ENCODE data around the gene TLR1.
A peak's percentile ranks its signal among the peaks of the same experiment; 100 is the strongest.

The TLR1 gene

GRCh38 chr4:38785041-38785790 lies 19.4 kb downstream of the TLR1 start:
- POLR2A ChIA-PET, result no interaction called here
- DNase-seq (ENCODE audit: extremely low spot score), result no peak
- CTCF ChIA-PET, result no interaction called here
- no peak for TF ChIP-seq NFRKB (IDR thresholded peaks at IDR 0.05)
- TF ChIP-seq TARDBP (IDR thresholded peaks at IDR 0.05), result no peak
- TF ChIP-seq, protein P1, sequence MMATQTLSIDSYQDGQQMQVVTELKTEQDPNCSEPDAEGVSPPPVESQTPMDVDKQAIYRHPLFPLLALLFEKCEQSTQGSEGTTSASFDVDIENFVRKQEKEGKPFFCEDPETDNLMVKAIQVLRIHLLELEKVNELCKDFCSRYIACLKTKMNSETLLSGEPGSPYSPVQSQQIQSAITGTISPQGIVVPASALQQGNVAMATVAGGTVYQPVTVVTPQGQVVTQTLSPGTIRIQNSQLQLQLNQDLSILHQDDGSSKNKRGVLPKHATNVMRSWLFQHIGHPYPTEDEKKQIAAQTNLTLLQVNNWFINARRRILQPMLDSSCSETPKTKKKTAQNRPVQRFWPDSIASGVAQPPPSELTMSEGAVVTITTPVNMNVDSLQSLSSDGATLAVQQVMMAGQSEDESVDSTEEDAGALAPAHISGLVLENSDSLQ (IDR thresholded peaks at IDR 0.05), result no peak
- no peak for TF ChIP-seq CTBP1 (IDR thresholded peaks at IDR 0.05; ENCODE audit: borderline replicate concordance)
- TF ChIP-seq SP1 (IDR thresholded peaks at IDR 0.05), result no peak
- no peak for TF ChIP-seq SUZ12 (IDR thresholded peaks at IDR 0.05)
- no peak for TF ChIP-seq ZNF384 (IDR thresholded peaks at IDR 0.05)
- TF ChIP-seq ARNT (IDR thresholded peaks at IDR 0.05), result no peak
- TF ChIP-seq FOXA1 (IDR thresholded peaks at IDR 0.05), result no peak

DNA sequence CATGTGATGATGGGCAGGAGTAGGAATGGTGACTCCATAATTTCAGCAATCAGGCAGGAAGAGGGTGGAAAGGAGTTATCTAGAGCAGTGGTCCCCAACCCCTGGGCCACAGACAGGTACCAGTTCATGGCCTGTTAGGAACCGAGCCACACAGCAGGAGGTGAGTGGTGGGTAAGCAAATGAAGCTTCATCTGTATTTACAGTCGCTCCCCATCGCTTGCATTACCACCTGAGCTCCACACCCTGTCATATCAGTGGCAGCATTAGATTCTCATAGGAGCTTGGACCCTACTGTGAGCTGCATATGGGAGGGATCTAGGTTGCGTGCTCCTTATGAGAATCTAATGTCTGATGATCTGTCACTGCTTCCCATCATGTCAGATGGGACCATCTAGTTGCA lies 20.4 kb downstream of the TLR1 start:
- no peak for DNase-seq (ENCODE audit: extremely low spot score)
- ChIA-PET POLR2A (no interaction called here), CTCF (no interaction called here)
- no peak for TF ChIP-seq HDGF (IDR thresholded peaks at IDR 0.05; ENCODE audit: borderline replicate concordance)
- no peak for TF ChIP-seq NFRKB (IDR thresholded peaks at IDR 0.05)
- TF ChIP-seq CTBP1 (IDR thresholded peaks at IDR 0.05; ENCODE audit: borderline replicate concordance), result no peak
- no peak for TF ChIP-seq SP1 (IDR thresholded peaks at IDR 0.05)

- CTCF ChIA-PET, result interaction anchor here (0.6 to 2.3 kb wide), 9 partner anchors 9 to 895 kb away, joined by 3 to 23 read pairs (median 4); no protein-coding TSS in a partner anchor
- DNase-seq (ENCODE audit: extremely low spot score), result no peak
- POLR2A ChIA-PET, result interaction anchor here (0.8 kb wide), 1 partner anchor 17 kb away, joined by 3 read pairs; no protein-coding TSS in a partner anchor
Observed at GRCh38 chr4:38783109-38783460, 21.5 kb downstream of the TLR1 start.

GRCh38 chr4:38782452-38783108 lies 22.0 kb downstream of the TLR1 start, which contains the start of gene TLR10:
Gene TLR10 (minus strand): TSS chr4:38782990. CDS start chr4:38775590, 7,400 bp downstream.
- TF ChIP-seq CTBP1 (IDR thresholded peaks at IDR 0.05; ENCODE audit: borderline replicate concordance) (no peak), SP1 (IDR thresholded peaks at IDR 0.05) (no peak), L3MBTL2 (conservative IDR thresholded peaks at IDR 0.05) (no peak), FOXA1 (IDR thresholded peaks at IDR 0.05) (no peak), LEF1 (IDR thresholded peaks at IDR 0.05; ENCODE audit: borderline replicate concordance) (no peak), HDGF (IDR thresholded peaks at IDR 0.05; ENCODE audit: borderline replicate concordance) (no peak), NFRKB (IDR thresholded peaks at IDR 0.05) (no peak), FOXK2 (IDR thresholded peaks at IDR 0.05) (no peak), ARNT (IDR thresholded peaks at IDR 0.05) (no peak), FOXM1 (IDR thresholded peaks at IDR 0.05; ENCODE audit: borderline replicate concordance) (no peak), ELF4 (IDR thresholded peaks at IDR 0.05) (no peak)
- TF ChIP-seq, protein P1 (IDR thresholded peaks at IDR 0.05), result no peak
- DNase-seq (ENCODE audit: extremely low spot score), result peak; percentile 23
- CTCF ChIA-PET, result interaction anchor here (0.5 to 2.3 kb wide), 13 partner anchors 9 to 895 kb away, joined by 3 to 23 read pairs (median 3); no protein-coding TSS in a partner anchor
- POLR2A ChIA-PET, result interaction anchor here (0.8 kb wide), 1 partner anchor 17 kb away, joined by 3 read pairs; no protein-coding TSS in a partner anchor

More at GRCh38 chr4:38783109-38783460, 21.5 kb downstream of the TLR1 start:
- no peak for TF ChIP-seq BHLHE40 (IDR thresholded peaks at IDR 0.05; ENCODE audit: borderline replicate concordance)
- TF ChIP-seq NFRKB (IDR thresholded peaks at IDR 0.05), result no peak
- no peak for TF ChIP-seq SUZ12 (IDR thresholded peaks at IDR 0.05)
- no peak for TF ChIP-seq SP1 (IDR thresholded peaks at IDR 0.05)
- TF ChIP-seq HDGF (IDR thresholded peaks at IDR 0.05; ENCODE audit: borderline replicate concordance), result no peak
- no peak for TF ChIP-seq FOXA1 (IDR thresholded peaks at IDR 0.05)
- TF ChIP-seq ELF4 (IDR thresholded peaks at IDR 0.05), result no peak
- TF ChIP-seq, protein P1 (IDR thresholded peaks at IDR 0.05), result no peak
- TF ChIP-seq L3MBTL2 (conservative IDR thresholded peaks at IDR 0.05), result no peak
- no peak for TF ChIP-seq FOXK2 (IDR thresholded peaks at IDR 0.05)
- TF ChIP-seq ZNF384 (IDR thresholded peaks at IDR 0.05), result no peak
- no peak for TF ChIP-seq LEF1 (IDR thresholded peaks at IDR 0.05; ENCODE audit: borderline replicate concordance)
- TF ChIP-seq ARNT (IDR thresholded peaks at IDR 0.05), result no peak
- TF ChIP-seq CTBP1 (IDR thresholded peaks at IDR 0.05; ENCODE audit: borderline replicate concordance), result no peak
- no peak for TF ChIP-seq TARDBP (IDR thresholded peaks at IDR 0.05)
- no peak for TF ChIP-seq FOXM1 (IDR thresholded peaks at IDR 0.05; ENCODE audit: borderline replicate concordance)

GRCh38 chr4:38781854-38782261 lies 22.7 kb downstream of the TLR1 start:
- ChIA-PET POLR2A (no interaction called here), CTCF (interaction anchor here (0.5 to 2.3 kb wide), 9 partner anchors 9 to 502 kb away, joined by 3 to 23 read pairs (median 3); no protein-coding TSS in a partner anchor)
- no peak for DNase-seq (ENCODE audit: extremely low spot score)
- TF ChIP-seq CTBP1 (IDR thresholded peaks at IDR 0.05; ENCODE audit: borderline replicate concordance) (no peak), BHLHE40 (IDR thresholded peaks at IDR 0.05; ENCODE audit: borderline replicate concordance) (no peak), HDGF (IDR thresholded peaks at IDR 0.05; ENCODE audit: borderline replicate concordance) (no peak), FOXK2 (IDR thresholded peaks at IDR 0.05) (no peak), FOXA1 (IDR thresholded peaks at IDR 0.05) (no peak), L3MBTL2 (conservative IDR thresholded peaks at IDR 0.05) (no peak), ELF4 (IDR thresholded peaks at IDR 0.05) (no peak), FOXM1 (IDR thresholded peaks at IDR 0.05; ENCODE audit: borderline replicate concordance) (no peak), ZNF384 (IDR thresholded peaks at IDR 0.05) (no peak), SUZ12 (IDR thresholded peaks at IDR 0.05) (no peak), ARNT (IDR thresholded peaks at IDR 0.05) (no peak), LEF1 (IDR thresholded peaks at IDR 0.05; ENCODE audit: borderline replicate concordance) (no peak), NFRKB (IDR thresholded peaks at IDR 0.05) (no peak), TARDBP (IDR thresholded peaks at IDR 0.05) (no peak), SP1 (IDR thresholded peaks at IDR 0.05) (no peak)
- TF ChIP-seq, protein P1 (IDR thresholded peaks at IDR 0.05), result no peak
